Measurements from ENCODE around the gene TRRAP. TPM values are rescaled to one million over a fixed set of nuclear protein-coding genes. Genes with fewer than 3 reads are reported as not detected.

The TRRAP gene
- total and polyA plus RNA-seq, 2 of the 8 experiments (the other 6 are each of a cell fraction or from before 2014, with no cell fraction given) = 21.7 to 48.6 TPM

DNA sequence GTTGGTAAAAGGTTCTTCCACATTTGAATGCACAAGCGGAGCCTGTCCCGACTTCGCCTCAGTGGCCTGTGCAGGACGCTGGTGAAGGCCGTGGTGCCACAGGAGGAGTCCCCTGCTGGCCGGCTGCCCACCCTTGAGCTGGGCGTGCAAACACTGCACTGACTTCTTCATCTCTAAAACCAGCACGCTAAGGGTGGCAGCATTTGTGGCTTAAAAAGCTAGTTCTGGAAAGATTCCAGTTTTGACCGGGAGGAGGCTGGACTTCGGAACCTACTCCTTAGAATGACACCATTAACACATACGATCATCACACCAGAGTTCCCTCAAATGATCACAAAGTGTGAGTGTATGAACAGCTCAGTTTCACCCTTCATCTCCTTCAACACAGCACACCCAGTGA, 163.2 kb downstream of the TRRAP start:
- Histone ChIP-seq H2BK120ac (replicated peaks; ENCODE audit: low read depth, low read length) (no peak overlapping the region), H3K23me2 (ENCODE audit: low read depth, low read length) (no peaks in the 10 kb centered on the region), H3K4me3 (ENCODE audit: extremely low read depth in 1 of 4, insufficient read depth in 2 of 4, low read depth in 3 of 4, low read length in 4 of 4) (no peak overlapping the region), H3K27ac (ENCODE audit: low read depth, low read length) (no peak overlapping the region), H4K20me1 (replicated peaks in 1 of 2; ENCODE audit: control insufficient read depth in 1 of 2, insufficient read depth in 2 of 2, low read length in 2 of 2) (peaks cover 2 to 4% of the 10 kb centered on the region in 2 experiments), H3K4me1 (replicated peaks in 1 of 4; ENCODE audit: control insufficient read depth in 3 of 4, insufficient read depth in 4 of 4, low read length in 3 of 4) (no peaks in the 10 kb centered on the region), H3K27me3 (replicated peaks in 1 of 4; ENCODE audit: control insufficient read depth in 3 of 4, extremely low read depth in 1 of 4, insufficient read depth in 3 of 4, low read length in 3 of 4) (no peaks in the 10 kb centered on the region), H2AK5ac (ENCODE audit: low read depth, low read length) (no peak overlapping the region), H3K4me2 (ENCODE audit: insufficient read depth in 1 of 2, low read depth in 2 of 2, low read length in 2 of 2) (no peak overlapping the region), H3K18ac (ENCODE audit: extremely low read depth, low read length) (no peak overlapping the region), H3K23ac (ENCODE audit: insufficient read length) (no peak overlapping the region), H3K9ac (replicated peaks in 1 of 4; ENCODE audit: extremely low read depth in 1 of 4, low read depth in 3 of 4, low read length in 3 of 4) (no peak overlapping the region), H2BK20ac (ENCODE audit: low read length) (no peak overlapping the region), H3K14ac (ENCODE audit: insufficient read length) (no peak overlapping the region), H4K5ac (ENCODE audit: insufficient read length, low read depth, low read length) (no peak overlapping the region), H2BK12ac (ENCODE audit: low read depth, low read length) (no peak overlapping the region), H3K4ac (replicated peaks; ENCODE audit: insufficient read length, low read depth, low read length) (no peak overlapping the region), H3K56ac (replicated peaks; ENCODE audit: insufficient read length, low read depth, low read length) (no peak overlapping the region), H2AFZ (ENCODE audit: low read length) (no peak overlapping the region), H4K8ac (ENCODE audit: extremely low read depth, insufficient read depth, low read length) (no peak overlapping the region), H3K36me3 (ENCODE audit: control insufficient read depth in 2 of 4, insufficient read depth in 4 of 4, low read length in 3 of 4) (peaks cover 21 to 52% (median 38%) of the 10 kb centered on the region in 4 experiments), H2BK15ac (ENCODE audit: low read length) (no peak overlapping the region), H2BK5ac (ENCODE audit: low read depth, low read length) (no peak overlapping the region), H3K79me1 (ENCODE audit: low read depth, low read length) (no peaks in the 10 kb centered on the region), H4K91ac (replicated peaks; ENCODE audit: insufficient read length, low read length) (no peak overlapping the region), H3K79me2 (ENCODE audit: control insufficient read depth in 1 of 2, insufficient read depth in 2 of 2, low read length in 2 of 2) (no peaks in the 10 kb centered on the region), H3K9me3 (ENCODE audit: insufficient read depth in 2 of 2, low read depth in 1 of 2, low read length in 1 of 2) (no peaks in the 10 kb centered on the region)
- no peak for FAIRE-seq
- peak in 1 of 2 experiments; percentile 33 for DNase-seq (ENCODE audit: low read depth in 1 of 2, low spot score in 2 of 2)
- ChIA-PET CTCF (ENCODE audit: partially characterized antibody) (interaction anchor here (0.7 to 2.3 kb wide), 10 partner anchors 36 to 272 kb away, joined by 3 to 11 read pairs (median 4); no protein-coding TSS in a partner anchor), POLR2A (ENCODE audit: partially characterized antibody) (interaction anchor here (0.6 kb wide), 1 partner anchor 80 kb away, joined by 3 read pairs; no protein-coding TSS in a partner anchor)
- 86% methylated on average over 11 of the region's 11 CpGs; no CpG with 5 or more reads in 1 of the 2 experiments for WGBS, 2 experiments (ENCODE audit: extremely low coverage in 1 of 2, insufficient coverage in 1 of 2, insufficient read length in 1 of 2, insufficient replicate concordance in 2 of 2, low coverage in 1 of 2, low lambda C conversion rate in 2 of 2, missing lambda C conversion rate in 1 of 2)
- no peak for TF ChIP-seq JUND (IDR thresholded peaks at IDR 0.05; ENCODE audit: low read length)
- TF ChIP-seq, protein P1, sequence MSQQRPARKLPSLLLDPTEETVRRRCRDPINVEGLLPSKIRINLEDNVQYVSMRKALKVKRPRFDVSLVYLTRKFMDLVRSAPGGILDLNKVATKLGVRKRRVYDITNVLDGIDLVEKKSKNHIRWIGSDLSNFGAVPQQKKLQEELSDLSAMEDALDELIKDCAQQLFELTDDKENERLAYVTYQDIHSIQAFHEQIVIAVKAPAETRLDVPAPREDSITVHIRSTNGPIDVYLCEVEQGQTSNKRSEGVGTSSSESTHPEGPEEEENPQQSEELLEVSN (IDR thresholded peaks at IDR 0.05) = no peak
- TF ChIP-seq, protein P2, sequence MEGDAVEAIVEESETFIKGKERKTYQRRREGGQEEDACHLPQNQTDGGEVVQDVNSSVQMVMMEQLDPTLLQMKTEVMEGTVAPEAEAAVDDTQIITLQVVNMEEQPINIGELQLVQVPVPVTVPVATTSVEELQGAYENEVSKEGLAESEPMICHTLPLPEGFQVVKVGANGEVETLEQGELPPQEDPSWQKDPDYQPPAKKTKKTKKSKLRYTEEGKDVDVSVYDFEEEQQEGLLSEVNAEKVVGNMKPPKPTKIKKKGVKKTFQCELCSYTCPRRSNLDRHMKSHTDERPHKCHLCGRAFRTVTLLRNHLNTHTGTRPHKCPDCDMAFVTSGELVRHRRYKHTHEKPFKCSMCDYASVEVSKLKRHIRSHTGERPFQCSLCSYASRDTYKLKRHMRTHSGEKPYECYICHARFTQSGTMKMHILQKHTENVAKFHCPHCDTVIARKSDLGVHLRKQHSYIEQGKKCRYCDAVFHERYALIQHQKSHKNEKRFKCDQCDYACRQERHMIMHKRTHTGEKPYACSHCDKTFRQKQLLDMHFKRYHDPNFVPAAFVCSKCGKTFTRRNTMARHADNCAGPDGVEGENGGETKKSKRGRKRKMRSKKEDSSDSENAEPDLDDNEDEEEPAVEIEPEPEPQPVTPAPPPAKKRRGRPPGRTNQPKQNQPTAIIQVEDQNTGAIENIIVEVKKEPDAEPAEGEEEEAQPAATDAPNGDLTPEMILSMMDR (IDR thresholded peaks at IDR 0.05; ENCODE audit: control extremely low read depth in 1 of 3, insufficient read depth in 1 of 3, low read depth in 1 of 3, low read length in 3 of 3) = no peak
- TF ChIP-seq POU5F1 (IDR thresholded peaks at IDR 0.05; ENCODE audit: low read depth, low read length) = no peak
- TF ChIP-seq TAF7 (optimal IDR thresholded peaks at IDR 0.05; ENCODE audit: borderline replicate concordance, low read depth, low read length) = no peak
- no peak for TF ChIP-seq CBX5 (IDR thresholded peaks at IDR 0.05; ENCODE audit: low read depth, low read length)
- TF ChIP-seq RAD21 (IDR thresholded peaks at IDR 0.05 in 1 of 2, conservative IDR thresholded peaks at IDR 0.05 in 1 of 2; ENCODE audit: low read depth in 2 of 2, low read length in 2 of 2) = no peak
- no peak for TF ChIP-seq RXRA (IDR thresholded peaks at IDR 0.05; ENCODE audit: insufficient read depth, low read depth, low read length)
- TF ChIP-seq, protein P3, sequence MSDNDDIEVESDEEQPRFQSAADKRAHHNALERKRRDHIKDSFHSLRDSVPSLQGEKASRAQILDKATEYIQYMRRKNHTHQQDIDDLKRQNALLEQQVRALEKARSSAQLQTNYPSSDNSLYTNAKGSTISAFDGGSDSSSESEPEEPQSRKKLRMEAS (IDR thresholded peaks at IDR 0.05) = no peak
- TF ChIP-seq SIRT6 (IDR thresholded peaks at IDR 0.05; ENCODE audit: low read length) = no peak

Measured in H1 (cell line).